NCI-H2081 (cell line): ENCODE results near the gene TEAD1.
"Not testable (repeated sequence)": the region's sequence is repeated elsewhere in the genome, so short reads cannot be mapped to it uniquely, and the experiment has no call there.

ENCODE experiments used
- DNase-seq, 2 experiments: peaks; one replicate each; lab custom pipeline; 2025; lab: John Stamatoyannopoulos, UW

Gene TEAD1

GRCh38 chr11:12737024-12737423 lies 62.8 kb downstream of the TEAD1 start:
- no peak for DNase-seq

DNA sequence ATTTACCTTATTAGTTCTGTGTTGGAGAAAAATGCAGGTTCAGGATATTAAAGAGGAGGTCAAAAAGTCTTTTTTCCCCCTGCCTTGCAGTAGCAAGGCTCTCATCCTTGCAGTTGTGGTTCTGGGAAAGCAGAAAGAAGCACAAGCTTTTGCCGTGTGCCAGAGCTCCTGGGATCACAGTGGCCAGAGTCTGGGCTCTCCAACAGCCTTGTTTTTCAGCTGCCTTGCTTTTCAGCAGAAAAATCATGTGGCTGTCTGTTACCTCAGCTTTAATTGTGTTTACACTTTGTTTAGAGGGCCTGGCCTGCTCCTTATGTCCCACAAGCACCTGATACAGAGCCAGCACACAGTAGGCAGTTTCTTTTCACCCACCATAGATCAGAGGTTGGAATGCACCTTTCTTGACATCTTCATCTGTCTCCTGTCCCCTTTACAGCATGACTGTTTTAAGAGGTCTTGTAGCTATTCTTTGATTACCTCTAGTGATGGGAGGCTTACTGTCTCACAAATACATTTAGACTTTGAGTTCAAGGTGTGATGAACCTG lies 67.5 kb downstream of the TEAD1 start:
- DNase-seq = no peak

GRCh38 chr11:12743834-12744449 lies 69.7 kb downstream of the TEAD1 start:
- no peak for DNase-seq

GRCh38 chr11:12744826-12745502 lies 70.7 kb downstream of the TEAD1 start:
- no peak for DNase-seq

- DNase-seq = no peak
Observed at GRCh38 chr11:12745787-12746186, 71.6 kb downstream of the TEAD1 start.

GRCh38 chr11:12746593-12747097 lies 72.4 kb downstream of the TEAD1 start:
- peak; percentile 90 to 94 for DNase-seq

DNA sequence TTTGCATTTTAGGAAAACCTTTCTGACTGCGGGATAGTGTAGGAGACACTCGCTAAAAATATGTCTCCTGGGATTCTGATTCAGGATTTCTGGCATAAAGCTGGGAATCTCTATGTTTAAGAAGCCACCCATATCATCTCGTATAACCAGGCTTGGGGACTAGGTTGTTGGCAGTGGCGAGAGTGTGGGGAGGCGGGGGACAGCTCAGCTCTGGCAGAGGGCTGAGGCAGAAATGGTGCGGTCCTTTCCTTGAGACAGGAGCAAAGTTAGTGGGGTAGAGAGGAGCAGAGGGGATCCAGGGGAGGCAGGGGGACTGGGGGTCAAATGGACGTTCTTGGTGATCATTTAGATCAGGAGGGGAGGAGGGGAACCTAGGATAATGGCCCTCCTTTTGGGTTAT lies 74.3 kb downstream of the TEAD1 start:
- DNase-seq = no peak

GRCh38 chr11:12749442-12749841 lies 75.2 kb downstream of the TEAD1 start:
- DNase-seq = no peak

DNA sequence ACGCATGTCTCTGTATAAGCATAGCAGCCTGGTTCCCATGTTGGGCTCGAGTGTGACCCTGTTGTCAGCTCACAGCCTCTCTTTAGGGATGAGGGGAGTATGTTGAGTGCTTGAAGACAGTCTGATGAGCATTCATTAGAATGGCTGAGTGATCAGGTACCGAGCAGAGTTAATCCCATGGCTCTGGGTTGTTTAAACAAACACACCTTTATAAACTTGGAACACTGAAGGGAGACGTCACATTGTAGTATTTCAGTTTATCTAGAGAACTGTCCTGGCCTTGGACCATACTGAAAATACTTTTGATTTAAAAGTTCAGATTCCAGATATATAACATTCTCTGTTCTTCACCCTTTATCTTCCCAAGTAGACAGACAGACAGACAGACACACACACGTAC lies 76.0 kb downstream of the TEAD1 start:
- no peak for DNase-seq

GRCh38 chr11:12752868-12753524 lies 78.8 kb downstream of the TEAD1 start:
- DNase-seq = no peak

DNA sequence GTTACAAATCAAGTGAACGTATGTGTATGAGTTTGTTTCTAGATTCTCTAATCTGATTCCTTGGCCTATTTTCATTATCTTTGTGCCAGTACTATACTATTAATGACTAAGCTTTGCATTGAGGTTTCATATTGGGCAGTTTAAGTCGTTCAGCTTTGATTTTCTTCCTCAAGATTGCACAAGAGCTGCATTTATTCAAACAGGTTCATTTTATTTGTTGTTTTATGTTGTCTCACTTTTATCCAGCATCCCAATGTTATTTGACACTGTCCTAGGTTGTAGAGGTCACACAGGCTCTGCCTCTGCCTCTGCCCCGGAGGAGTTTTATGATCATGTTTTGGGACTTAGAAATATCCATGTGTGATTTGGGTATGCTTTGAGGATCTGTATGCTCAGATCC lies 79.8 kb downstream of the TEAD1 start:
- DNase-seq = no peak

GRCh38 chr11:12754582-12755234 lies 80.5 kb downstream of the TEAD1 start:
- peak; percentile 33 to 83 for DNase-seq

DNA sequence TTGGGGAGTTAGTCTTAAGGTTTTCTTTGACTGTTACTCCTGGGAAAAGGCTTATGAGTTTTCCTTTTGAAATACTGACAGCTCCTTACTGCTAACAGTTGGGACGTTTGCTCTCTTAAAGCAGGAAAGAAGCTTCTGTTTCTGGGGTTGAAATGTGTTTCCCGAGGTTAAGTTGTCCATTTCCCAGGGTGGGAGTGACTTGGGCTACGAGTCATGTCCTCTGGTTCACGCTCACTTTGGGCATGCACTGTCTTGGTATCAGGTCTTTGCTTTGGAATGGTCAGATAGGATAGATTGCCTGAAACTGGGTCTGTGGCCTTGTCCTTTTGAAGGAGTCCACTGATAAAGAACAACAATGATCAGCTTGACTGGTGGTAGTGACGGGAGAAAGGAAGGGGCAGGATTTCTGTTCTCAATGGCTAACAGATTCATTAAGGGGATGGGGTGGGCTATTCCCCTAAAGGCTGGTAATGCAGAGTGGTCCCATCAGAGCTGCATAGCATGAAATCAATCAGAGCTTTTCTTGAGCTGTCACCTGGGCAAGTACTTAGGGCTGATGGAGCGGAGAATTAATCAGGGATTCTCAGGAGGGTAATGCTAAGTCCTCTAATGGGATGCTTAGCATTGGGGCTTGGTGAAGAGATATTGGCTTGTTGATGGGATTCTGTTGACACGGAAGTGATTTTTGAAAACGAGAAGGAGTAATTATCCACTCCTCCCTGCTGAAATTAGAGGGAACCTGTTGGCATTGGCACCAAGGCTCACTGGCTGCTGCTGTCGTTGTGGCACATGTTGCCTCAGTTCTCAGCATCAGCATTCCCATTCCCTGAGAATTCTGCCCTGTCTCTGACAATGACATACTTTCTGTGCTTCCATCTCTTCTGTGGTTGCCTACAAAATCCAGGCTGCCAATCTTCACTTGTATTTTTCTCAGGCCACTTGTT lies 81.6 kb downstream of the TEAD1 start:
- DNase-seq = peak; percentile 68 to 84

GRCh38 chr11:12756454-12756806 lies 82.2 kb downstream of the TEAD1 start:
- DNase-seq = no peak

GRCh38 chr11:12756867-12757266 lies 82.6 kb downstream of the TEAD1 start:
- DNase-seq = no peak

DNA sequence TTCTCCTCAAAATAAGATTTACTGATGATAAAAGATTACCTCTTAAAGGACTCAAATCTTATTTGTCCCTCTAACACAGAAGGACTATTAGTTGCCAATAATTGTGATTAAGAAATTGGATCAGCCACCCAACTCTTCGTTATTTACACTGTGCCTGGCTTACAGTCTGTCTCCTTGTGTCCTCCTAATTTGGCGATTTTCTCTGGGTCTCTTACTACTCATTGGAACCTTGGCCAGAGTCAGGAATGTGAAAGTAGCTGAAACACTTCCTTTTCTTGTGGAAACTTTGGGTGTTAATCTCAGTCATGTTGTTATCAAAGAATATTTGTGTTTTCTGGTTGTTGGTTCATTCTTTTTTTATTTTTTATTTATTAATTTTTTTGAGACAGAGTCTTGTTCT lies 83.2 kb downstream of the TEAD1 start:
- no peak for DNase-seq

DNA sequence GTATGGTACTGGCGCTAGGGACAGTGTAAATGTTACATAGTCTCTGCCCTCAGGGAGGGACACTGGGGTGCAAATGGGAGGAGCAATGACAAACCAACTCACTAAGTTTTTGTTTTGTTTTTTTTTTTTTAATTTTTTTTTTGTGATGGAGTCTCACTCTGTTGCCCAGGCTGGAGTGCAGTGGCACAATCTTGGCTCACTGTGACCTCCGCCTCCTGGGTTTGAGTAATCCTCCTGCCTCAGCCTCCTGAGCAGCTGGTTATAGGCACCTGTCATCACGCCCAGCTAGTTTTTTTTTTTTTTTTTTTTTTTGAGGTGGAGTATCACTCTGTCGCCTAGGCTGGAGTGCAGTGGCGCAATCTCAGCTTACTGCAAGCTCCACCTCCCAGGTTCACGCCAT lies 83.9 kb downstream of the TEAD1 start:
- DNase-seq = not testable (repeated sequence)

- DNase-seq = no peak
Observed at GRCh38 chr11:12761029-12761428, 86.8 kb downstream of the TEAD1 start.

DNA sequence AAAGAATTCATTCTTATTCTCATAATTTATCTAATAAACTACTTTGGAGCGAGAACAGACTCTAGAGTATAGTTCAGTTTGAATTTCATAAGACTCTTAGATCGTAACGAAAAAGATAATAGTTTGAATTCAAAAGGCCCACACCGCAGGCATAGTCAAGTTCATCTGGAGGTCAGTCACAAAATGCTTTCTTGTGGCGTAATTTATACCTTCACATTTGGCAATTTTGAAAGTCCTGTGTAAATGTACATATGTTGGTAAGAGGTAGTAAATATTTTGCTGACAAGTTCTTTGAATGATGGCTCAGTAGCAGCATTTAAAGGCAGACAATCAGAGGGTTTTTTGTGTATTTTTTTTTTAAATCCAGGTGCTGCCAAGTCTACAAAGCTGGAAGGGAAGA lies 88.1 kb downstream of the TEAD1 start:
- no peak for DNase-seq

GRCh38 chr11:12762696-12763324 lies 88.6 kb downstream of the TEAD1 start:
- DNase-seq = peak; percentile 93 to 99
